Activated CD8-positive, alpha-beta T cell treated with anti-CD3 and anti-CD28 coated beads for 36 hours (primary cell): ENCODE data around the gene ADAMTS17. TPM values are rescaled to one million over a fixed set of nuclear protein-coding genes. Genes with fewer than 3 reads are reported as not detected.

Source experiments
- ATAC-seq: fragments of 200-7000 bp; cut with Tn5 transposase; one replicate; pipeline ENCODE4 v1.10.0; 2021; ENCODE audit warnings: mild to moderate bottlenecking, moderate library complexity
- CTCF ChIA-PET: fragments of 350-600 bp; sonication (Branson Sonifier 250); formaldehyde crosslinking; loops from one replicate; lab custom pipeline; 2021; ENCODE audit warnings: antibody characterized with exemption; lab: Charles Lee
- POLR2A ChIA-PET: fragments of 350-600 bp; sonication (Branson Sonifier 250); formaldehyde crosslinking; loops from one replicate; lab custom pipeline; 2021; ENCODE audit warnings: antibody characterized with exemption; lab: Charles Lee
- DNase-seq: peaks from one replicate; pipeline ENCODE4 v3.0.0-alpha.2; 2020
- H3K27ac Mint-ChIP-seq: one replicate; pipeline ENCODE4 v1.8.0; 2021; ENCODE audit warnings: mild to moderate bottlenecking, mixed read lengths
- H3K27me3 Mint-ChIP-seq: one replicate; pipeline ENCODE4 v1.8.0; 2021; ENCODE audit warnings: mixed read lengths
- H3K36me3 Mint-ChIP-seq: one replicate; pipeline ENCODE4 v1.8.0; 2021; ENCODE audit warnings: low read depth, mixed read lengths
- H3K4me1 Mint-ChIP-seq: one replicate; pipeline ENCODE4 v1.8.0; 2021; ENCODE audit warnings: low read depth, mixed read lengths
- H3K4me3 Mint-ChIP-seq: one replicate; pipeline ENCODE4 v1.8.0; 2021; ENCODE audit warnings: mild to moderate bottlenecking, moderate library complexity, mixed read lengths
- H3K9me3 Mint-ChIP-seq: one replicate; pipeline ENCODE4 v1.8.0; 2021; ENCODE audit warnings: mixed read lengths
- CTCF ChIP-seq: fragments of 200-600 bp; IDR thresholded peaks from one replicate; pipeline ENCODE4 v1.8.0; 2022; ENCODE audit warnings: antibody characterized with exemption, mild to moderate bottlenecking
- intact Hi-C: fragments of 100-400 bp; cut with micrococcal nuclease; formaldehyde crosslinking; loops from one replicate; pipeline ENCODE4 v1.10.0; 2022
- total RNA-seq, 2 experiments: library from RNA; stranded (reverse); gene quantifications; one replicate each; pipeline ENCODE4 v1.2.3, GENCODE V29; 2021

Gene ADAMTS17
- total RNA-seq, 2 experiments from 2014 or later, result 0.60 to 1.5 TPM

- DNase-seq (no peak), ATAC-seq (no peak)
- Mint-ChIP-seq H3K9me3 (no peaks in the 10 kb centered on the region), H3K27ac (peak overlapping the region; percentile 98), H3K4me1 (peaks cover 36% of the 10 kb centered on the region), H3K4me3 (no peak overlapping the region), H3K36me3 (no peaks in the 10 kb centered on the region), H3K27me3 (no peaks in the 10 kb centered on the region)
- intact Hi-C loops, result no loop called here
- no peak for TF ChIP-seq CTCF
- ChIA-PET POLR2A (interaction anchor here (0.5 to 1.5 kb wide), 2 partner anchors 187 to 845 kb away, joined by 3 read pairs; no protein-coding TSS in a partner anchor), CTCF (interaction anchor here (1.0 to 2.5 kb wide), 2 partner anchors 236 to 238 kb away, joined by 3 to 10 read pairs; no protein-coding TSS in a partner anchor)
These were observed 229.0 kb downstream of the ADAMTS17 start for GRCh38 chr15:100112636-100113305.

- intact Hi-C loops, result no loop called here
- no peak for ATAC-seq
These were observed 229.7 kb downstream of the ADAMTS17 start for GRCh38 chr15:100112061-100112420.

GRCh38 chr15:100111125-100112060 is 230.4 kb downstream of the ADAMTS17 start:
- TF ChIP-seq CTCF, result no peak
- Mint-ChIP-seq H3K4me1 (peaks cover 36% of the 10 kb centered on the region), H3K4me3 (peak overlapping the region; percentile 44), H3K9me3 (no peaks in the 10 kb centered on the region), H3K36me3 (no peaks in the 10 kb centered on the region), H3K27me3 (no peaks in the 10 kb centered on the region), H3K27ac (peak overlapping the region; percentile 98)
- ChIA-PET CTCF (interaction anchor here (2.5 kb wide), 1 partner anchor 239 kb away, joined by 10 read pairs; no protein-coding TSS in a partner anchor), POLR2A (interaction anchor here (1.5 kb wide), 1 partner anchor 186 kb away, joined by 3 read pairs; no protein-coding TSS in a partner anchor)
- DNase-seq (peak; percentile 72), ATAC-seq (peak; percentile 94)
- intact Hi-C loops, result no loop called here

More at GRCh38 chr15:100112061-100112420, 229.7 kb downstream of the ADAMTS17 start:
- ChIA-PET POLR2A (interaction anchor here (0.5 to 1.5 kb wide), 2 partner anchors 186 to 844 kb away, joined by 3 read pairs; no protein-coding TSS in a partner anchor), CTCF (interaction anchor here (1.0 to 2.5 kb wide), 2 partner anchors 236 to 238 kb away, joined by 3 to 10 read pairs; no protein-coding TSS in a partner anchor)
- Mint-ChIP-seq H3K27ac (peak overlapping the region; percentile 98), H3K36me3 (no peaks in the 10 kb centered on the region), H3K4me3 (no peak overlapping the region), H3K27me3 (no peaks in the 10 kb centered on the region), H3K9me3 (no peaks in the 10 kb centered on the region), H3K4me1 (peaks cover 36% of the 10 kb centered on the region)
- no peak for DNase-seq
- TF ChIP-seq CTCF, result no peak

GRCh38 chr15:100109486-100110035 is 232.2 kb downstream of the ADAMTS17 start:
- ATAC-seq, result no peak
- POLR2A ChIA-PET, result no interaction called here
- no peak for TF ChIP-seq CTCF
- no peak for DNase-seq
- Mint-ChIP-seq H3K27me3 (no peaks in the 10 kb centered on the region), H3K27ac (no peak overlapping the region), H3K9me3 (no peaks in the 10 kb centered on the region), H3K36me3 (no peaks in the 10 kb centered on the region), H3K4me3 (no peak overlapping the region), H3K4me1 (peaks cover 36% of the 10 kb centered on the region)
- CTCF ChIA-PET, result interaction anchor here (0.9 to 1.0 kb wide), 2 partner anchors 231 to 240 kb away, joined by 3 read pairs; no protein-coding TSS in a partner anchor
- intact Hi-C loops, result no loop called here
